WERI-Rb-1 (cell line): Measurements from ENCODE around the gene FAM149B1.

Experiments
- DNase-seq: peaks from one replicate; pipeline ENCODE4 v3.0.0-alpha.2; 2020
- H3K27ac ChIP-seq: fragments of 250-450 bp; sonication (Bioruptor Pico); 2 replicates; pipeline ENCODE4 v1.5.1; 2020; ENCODE audit warnings: mild to moderate bottlenecking, moderate library complexity
- H3K27me3 ChIP-seq: fragments of 250-450 bp; sonication (Bioruptor Pico); 2 replicates; pipeline ENCODE4 v1.5.1; 2021; ENCODE audit warnings: mild to moderate bottlenecking, low read depth, moderate library complexity; ENCODE audit not compliant: insufficient read depth, severe bottlenecking
- H3K36me3 ChIP-seq: fragments of 250-450 bp; sonication (Bioruptor Pico); 2 replicates; pipeline ENCODE4 v1.5.1; 2020; ENCODE audit warnings: mild to moderate bottlenecking, moderate library complexity
- H3K4me3 ChIP-seq: 2 replicates; pipeline ENCODE4 v1.5.1; 2011; ENCODE audit warnings: low read depth, mild to moderate bottlenecking, control low read depth, low read length
- H3K9me3 ChIP-seq: fragments of 250-450 bp; sonication (Bioruptor Pico); 2 replicates; pipeline ENCODE4 v1.5.1; 2021; ENCODE audit warnings: mild to moderate bottlenecking, moderate library complexity; ENCODE audit not compliant: severe bottlenecking
- TF ChIP-seq, protein P1 (sequence below): IDR thresholded peaks from 2 replicates; pipeline ENCODE4 v1.5.1; 2011; ENCODE audit warnings: low read depth, mild to moderate bottlenecking, control low read depth, inconsistent platforms, low read length

FAM149B1 gene

DNA sequence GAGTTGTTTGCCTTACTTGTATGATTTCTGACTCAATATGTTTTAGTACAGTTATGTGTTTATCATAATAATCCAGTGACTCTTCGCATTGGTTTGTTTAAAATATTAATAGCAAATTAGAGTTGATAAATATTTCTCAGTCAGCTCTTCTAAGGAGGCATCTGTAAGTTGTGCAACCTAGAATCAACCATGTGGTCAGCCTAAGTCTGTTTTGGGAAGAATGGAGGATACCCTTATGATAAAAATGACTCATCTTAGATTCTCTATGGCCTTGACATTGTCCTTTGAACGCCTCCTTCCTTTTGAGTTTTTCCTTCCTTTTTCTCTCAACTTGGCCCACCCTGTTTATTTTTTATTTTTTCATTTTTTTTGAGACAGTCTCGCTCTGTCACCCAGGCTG lies 60.3 kb downstream of the FAM149B1 start:
- H3K36me3 ChIP-seq, result peaks cover 6% of the 10 kb centered on the region
- no peak overlapping the region for H3K27ac ChIP-seq
- no peak for DNase-seq

DNA sequence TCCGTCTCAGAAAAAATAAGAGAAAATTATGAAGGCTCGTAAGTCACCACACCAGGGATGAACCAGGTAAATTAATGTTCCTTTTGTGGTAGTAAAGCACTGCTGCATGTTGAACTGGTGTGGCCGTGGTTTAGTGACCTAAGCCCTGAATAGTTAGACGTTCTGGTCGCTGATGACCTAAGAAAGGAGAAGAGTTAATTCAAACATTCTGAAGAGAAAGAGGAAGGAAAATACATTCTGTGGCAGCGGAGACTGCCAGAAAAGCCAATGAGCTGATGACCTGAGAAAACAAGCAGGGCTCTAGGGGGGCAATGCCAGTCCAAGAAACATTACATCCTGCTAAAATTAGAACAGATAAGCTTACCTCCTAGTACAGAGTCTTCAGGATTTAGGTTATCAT lies 61.6 kb downstream of the FAM149B1 start:
- Histone ChIP-seq H3K9me3 (no peaks in the 10 kb centered on the region), H3K27ac (no peak overlapping the region), H3K27me3 (no peaks in the 10 kb centered on the region), H3K4me3 (no peak overlapping the region), H3K36me3 (peaks cover 19% of the 10 kb centered on the region)
- no peak for DNase-seq
- TF ChIP-seq, protein P1, sequence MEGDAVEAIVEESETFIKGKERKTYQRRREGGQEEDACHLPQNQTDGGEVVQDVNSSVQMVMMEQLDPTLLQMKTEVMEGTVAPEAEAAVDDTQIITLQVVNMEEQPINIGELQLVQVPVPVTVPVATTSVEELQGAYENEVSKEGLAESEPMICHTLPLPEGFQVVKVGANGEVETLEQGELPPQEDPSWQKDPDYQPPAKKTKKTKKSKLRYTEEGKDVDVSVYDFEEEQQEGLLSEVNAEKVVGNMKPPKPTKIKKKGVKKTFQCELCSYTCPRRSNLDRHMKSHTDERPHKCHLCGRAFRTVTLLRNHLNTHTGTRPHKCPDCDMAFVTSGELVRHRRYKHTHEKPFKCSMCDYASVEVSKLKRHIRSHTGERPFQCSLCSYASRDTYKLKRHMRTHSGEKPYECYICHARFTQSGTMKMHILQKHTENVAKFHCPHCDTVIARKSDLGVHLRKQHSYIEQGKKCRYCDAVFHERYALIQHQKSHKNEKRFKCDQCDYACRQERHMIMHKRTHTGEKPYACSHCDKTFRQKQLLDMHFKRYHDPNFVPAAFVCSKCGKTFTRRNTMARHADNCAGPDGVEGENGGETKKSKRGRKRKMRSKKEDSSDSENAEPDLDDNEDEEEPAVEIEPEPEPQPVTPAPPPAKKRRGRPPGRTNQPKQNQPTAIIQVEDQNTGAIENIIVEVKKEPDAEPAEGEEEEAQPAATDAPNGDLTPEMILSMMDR, result no peak

More for the DNA sequence above, 60.3 kb downstream of the FAM149B1 start:
- Histone ChIP-seq H3K9me3 (no peaks in the 10 kb centered on the region), H3K27me3 (no peaks in the 10 kb centered on the region), H3K4me3 (no peak overlapping the region)
- TF ChIP-seq, protein P1, result no peak

DNA sequence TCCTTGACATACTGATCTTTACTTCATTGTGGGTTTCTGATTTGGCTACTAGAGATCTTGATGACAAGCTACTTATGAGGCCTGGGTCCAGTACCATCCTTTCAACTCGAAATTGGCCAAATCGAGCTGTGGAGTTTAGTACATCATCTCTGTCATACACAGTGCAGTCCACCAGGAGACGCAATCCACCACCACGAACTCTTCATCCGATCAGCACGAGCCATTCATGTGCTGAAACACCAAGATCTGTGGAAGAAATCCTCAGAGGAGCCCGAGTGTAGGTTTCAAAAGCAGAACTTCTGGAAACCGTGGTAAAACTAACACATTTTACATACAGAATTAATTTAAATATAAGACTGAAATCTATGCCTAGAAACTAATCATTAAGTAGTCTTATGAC lies 65.0 kb downstream of the FAM149B1 start:
- TF ChIP-seq, protein P1, result peak; percentile 43
- DNase-seq, result peak; percentile 22
- Histone ChIP-seq H3K9me3 (no peaks in the 10 kb centered on the region), H3K4me3 (no peak overlapping the region), H3K36me3 (peaks cover 39% of the 10 kb centered on the region), H3K27me3 (no peaks in the 10 kb centered on the region), H3K27ac (no peak overlapping the region)

DNA sequence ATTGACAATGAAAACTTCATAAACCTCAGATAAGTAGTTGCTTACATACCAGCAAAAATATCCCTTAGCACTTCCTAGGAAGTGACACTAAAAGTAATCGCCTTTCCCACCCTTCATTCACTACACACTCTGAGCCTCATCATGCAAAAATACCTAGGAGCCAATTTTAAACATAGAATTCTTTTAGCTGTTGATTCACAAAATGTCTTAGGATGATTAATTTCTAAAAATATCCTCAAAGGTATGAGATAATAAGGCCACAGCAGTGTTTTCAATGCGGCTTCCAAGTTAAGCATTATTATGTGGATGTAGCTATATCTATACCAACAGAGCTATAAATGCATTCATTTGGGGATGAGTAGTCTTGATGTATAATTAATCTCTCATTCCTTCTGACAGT lies 66.0 kb downstream of the FAM149B1 start:
- TF ChIP-seq, protein P1, result no peak
- Histone ChIP-seq H3K4me3 (no peak overlapping the region), H3K27me3 (no peaks in the 10 kb centered on the region), H3K9me3 (no peaks in the 10 kb centered on the region), H3K36me3 (peaks cover 49% of the 10 kb centered on the region), H3K27ac (no peak overlapping the region)
- no peak for DNase-seq

DNA sequence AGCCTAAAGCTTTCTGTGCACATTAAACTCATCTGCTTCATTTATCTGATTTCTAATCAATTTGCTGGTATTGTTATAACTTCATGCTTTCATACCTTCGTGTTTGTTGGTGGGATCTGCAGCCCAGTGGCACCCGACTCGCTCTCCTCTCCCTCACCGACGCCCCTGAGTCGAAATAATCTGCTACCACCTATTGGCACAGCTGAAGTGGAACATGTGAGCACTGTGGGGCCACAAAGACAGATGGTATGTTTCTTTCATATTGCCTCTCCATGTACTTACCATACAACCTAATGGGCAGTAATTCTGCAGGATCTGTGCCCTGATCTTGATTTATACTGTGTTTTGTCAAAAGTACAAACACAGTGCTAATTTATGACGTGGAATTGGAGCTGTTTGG lies 66.8 kb downstream of the FAM149B1 start:
- Histone ChIP-seq H3K4me3 (no peak overlapping the region), H3K27me3 (no peaks in the 10 kb centered on the region), H3K27ac (no peak overlapping the region), H3K9me3 (no peaks in the 10 kb centered on the region), H3K36me3 (peaks cover 57% of the 10 kb centered on the region)
- TF ChIP-seq, protein P1, result no peak
- DNase-seq, result no peak

DNA sequence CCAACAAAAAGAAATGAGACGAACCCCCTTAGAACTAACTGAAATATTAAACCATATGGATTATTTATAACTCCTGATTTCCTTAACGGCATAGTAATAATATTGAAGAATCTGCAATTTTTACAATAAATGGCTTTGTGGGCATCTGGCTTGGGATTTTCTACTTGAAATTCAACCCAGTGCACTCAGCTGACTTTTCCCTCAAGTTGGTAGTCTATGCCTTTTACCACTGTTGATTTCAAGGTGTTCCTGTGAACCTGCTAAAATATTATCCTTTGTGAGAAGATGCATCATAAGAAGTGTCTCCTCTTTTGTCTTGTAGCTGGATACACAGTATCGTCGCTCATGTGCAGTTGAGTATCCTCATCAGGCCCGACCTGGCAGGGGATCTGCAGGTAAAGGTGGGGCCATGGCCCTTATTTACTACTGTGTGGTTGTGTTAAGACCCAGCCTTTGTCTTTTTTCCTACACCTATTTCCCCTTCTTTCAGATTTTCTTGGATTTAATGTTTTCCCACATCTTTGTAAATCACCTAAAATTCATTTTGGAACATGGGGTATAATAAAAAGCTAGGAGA lies 71.2 kb downstream of the FAM149B1 start:
- TF ChIP-seq, protein P1, result no peak
- Histone ChIP-seq H3K4me3 (no peak overlapping the region), H3K27me3 (no peaks in the 10 kb centered on the region), H3K9me3 (no peaks in the 10 kb centered on the region), H3K27ac (no peak overlapping the region), H3K36me3 (peaks cover 82% of the 10 kb centered on the region)
- no peak for DNase-seq
